GM12892 (cell line): ENCODE data around the gene ALPG.

Experiments
- POLR2A ChIP-seq: IDR thresholded peaks from 2 replicates; pipeline ENCODE4 v1.6.1; 2011; ENCODE audit warnings: low read depth, low read length, control low read depth
- POLR2AphosphoS5 ChIP-seq: IDR thresholded peaks from 2 replicates; pipeline ENCODE4 v1.6.1; 2011; ENCODE audit warnings: low read depth, low read length, control low read depth
- TAF1 ChIP-seq: IDR thresholded peaks from 2 replicates; pipeline ENCODE4 v1.6.1; 2011; ENCODE audit warnings: low read depth, mild to moderate bottlenecking, control low read depth, low read length, borderline replicate concordance

DNA sequence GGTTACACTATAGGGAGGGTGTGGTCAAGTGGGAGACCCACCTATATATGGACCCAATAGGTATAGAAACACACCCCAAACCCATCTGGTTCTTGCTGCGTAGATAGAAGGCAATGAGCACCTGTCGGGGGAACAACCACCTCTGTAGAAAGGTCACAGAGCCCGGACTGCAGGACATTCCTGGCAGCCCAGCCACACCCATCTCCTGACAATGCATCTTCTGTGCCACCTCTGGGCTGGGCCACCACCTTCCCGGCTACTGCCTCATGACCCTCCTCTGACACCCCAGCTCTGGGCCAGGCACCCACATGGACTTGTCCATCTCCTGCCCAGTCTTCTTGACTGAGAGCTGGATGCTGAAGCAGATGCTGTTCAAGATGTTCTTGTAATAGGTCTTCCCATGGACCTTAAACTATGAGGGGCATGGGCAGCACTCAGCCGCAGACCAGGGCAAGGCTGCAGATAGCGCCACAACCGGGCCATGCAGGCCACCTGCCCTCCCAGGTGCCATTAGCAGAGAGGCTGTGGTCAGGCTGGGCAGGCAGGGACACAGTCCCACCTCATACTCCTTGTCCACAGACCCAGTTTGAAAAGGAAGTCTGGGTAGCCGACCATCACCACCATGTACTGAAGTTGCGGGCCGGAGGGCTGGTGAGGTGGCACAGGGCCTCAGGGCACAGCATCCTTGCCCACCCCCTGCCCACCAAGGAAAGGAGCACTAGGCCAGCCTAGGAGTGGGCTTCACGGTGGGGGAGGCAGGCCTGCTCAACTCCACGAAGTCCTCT, 9.3 kb downstream of the ALPG start:
- TF ChIP-seq POLR2AphosphoS5 (no peak), POLR2A (no peak), TAF1 (no peak)
